OCI-LY7 (cell line): ENCODE measurements around the gene SERP2.

Experiments used
- CTCF ChIP-seq: fragments of 200-600 bp; sonication (generic); conservative IDR thresholded peaks from 2 replicates; pipeline ENCODE4 v1.5.1; 2014; ENCODE audit warnings: mild to moderate bottlenecking, antibody characterized with exemption, low read length, moderate library complexity, mixed read lengths
- EZH2phosphoT487 ChIP-seq: fragments of 200-600 bp; sonication (generic); IDR thresholded peaks from 2 replicates; pipeline ENCODE4 v1.6.1; 2018; ENCODE audit warnings: low read depth, borderline replicate concordance, mild to moderate bottlenecking, mixed run types, antibody characterized with exemption, low read length, moderate library complexity, mixed read lengths

- TF ChIP-seq CTCF = no peak
- TF ChIP-seq EZH2phosphoT487 = no peak
Observed at GRCh38 chr13:44432650-44433049, 59.0 kb downstream of the SERP2 start.
